K562 (cell line): ENCODE data around the gene C4BPB. TPM values are rescaled to one million over a fixed set of nuclear protein-coding genes. Genes with fewer than 3 reads are reported as not detected.

Source experiments
- ARHGAP35 ChIP-seq: fragments of 450-650 bp; IDR thresholded peaks from 2 replicates; pipeline ENCODE4 v1.6.1; 2018; ENCODE audit not compliant: partially characterized antibody
- BCLAF1 ChIP-seq, 2 experiments: fragments of 450-650 bp in 1 of 2; IDR thresholded peaks; 2 replicates each; pipeline ENCODE4 v1.6.1; 2011 to 2017; ENCODE audit warnings: low read depth in 2 of 2, antibody characterized with exemption in 1 of 2, borderline replicate concordance in 1 of 2, low read length in 1 of 2, mild to moderate bottlenecking in 1 of 2, mixed read lengths in 1 of 2; ENCODE audit not compliant: control insufficient read depth in 1 of 2
- CBX1 ChIP-seq: sonication (generic); IDR thresholded peaks from 2 replicates; pipeline ENCODE4 v1.6.1; 2016; ENCODE audit warnings: antibody characterized with exemption, low read depth, mild to moderate bottlenecking
- DLX4 ChIP-seq: fragments of 250-450 bp; sonication (Bioruptor Pico); IDR thresholded peaks from 2 replicates; pipeline ENCODE4 v1.6.1; 2021; ENCODE audit warnings: mild to moderate bottlenecking
- ESRRA ChIP-seq: fragments of 450-650 bp; IDR thresholded peaks from 2 replicates; pipeline ENCODE4 v1.6.1; 2014; ENCODE audit warnings: low read depth, mild to moderate bottlenecking, moderate library complexity, borderline replicate concordance
- GTF2B ChIP-seq: IDR thresholded peaks from 2 replicates; pipeline ENCODE4 v1.6.1; 2011; ENCODE audit not compliant: insufficient read length; ENCODE audit errors: extremely low read depth
- GTF2E2 ChIP-seq: fragments of 200-800 bp; sonication (Bioruptor generic); IDR thresholded peaks from 2 replicates; pipeline ENCODE4 v1.6.1; 2016; ENCODE audit warnings: missing genetic modification characterization, missing compliant biosample characterization
- HNRNPL ChIP-seq: fragments of 200-400 bp; formaldehyde crosslinking; IDR thresholded peaks from 2 replicates; pipeline ENCODE4 v1.6.1; 2017; ENCODE audit warnings: low read depth, mild to moderate bottlenecking, low read length
- JUN ChIP-seq, 2 experiments: sonication (generic) in 1 of 2; formaldehyde crosslinking in 1 of 2; IDR thresholded peaks; 2 replicates each; pipeline versions ENCODE4 v1.6.1 to v1.8.0; 2012 to 2022; ENCODE audit warnings: borderline replicate concordance in 2 of 2, mild to moderate bottlenecking in 2 of 2, improper control_type of control experiment in 1 of 2, low read depth in 1 of 2, low read length in 1 of 2, missing genetic modification reagents in 1 of 2
- MYC ChIP-seq, 2 experiments: fragments of 250-450 bp in 1 of 2; sonication (Bioruptor Pico) in 1 of 2; IDR thresholded peaks; 2 replicates each; pipeline versions ENCODE4 v1.5.1 to v1.6.1; 2012 to 2021; ENCODE audit warnings: low read depth in 2 of 2, borderline replicate concordance in 1 of 2, improper control_type of control experiment in 1 of 2, low read length in 1 of 2, mild to moderate bottlenecking in 1 of 2, moderate library complexity in 1 of 2
- NONO ChIP-seq, 2 experiments: fragments of 200-400 bp in 1 of 2; fragments of 450-650 bp in 1 of 2; formaldehyde crosslinking in 1 of 2; IDR thresholded peaks; 2 replicates each; pipeline ENCODE4 v1.6.1; 2017; ENCODE audit warnings: low read depth in 2 of 2, mild to moderate bottlenecking in 2 of 2, moderate library complexity in 2 of 2, low read length in 1 of 2
- PHF8 ChIP-seq: fragments of 200-600 bp; sonication (generic); IDR thresholded peaks from 2 replicates; pipeline ENCODE4 v1.6.1; 2012; ENCODE audit warnings: mixed run types, mild to moderate bottlenecking, inconsistent platforms, low read length, moderate library complexity, borderline replicate concordance
- PML ChIP-seq: IDR thresholded peaks from 2 replicates; pipeline ENCODE4 v1.6.1; 2012; ENCODE audit warnings: low read length, inconsistent platforms
- POLR2AphosphoS2 ChIP-seq: IDR thresholded peaks from 2 replicates; pipeline ENCODE4 v1.6.1; 2012; ENCODE audit warnings: low read length, improper control_type of control experiment
- XRCC5 ChIP-seq: fragments of 200-400 bp; formaldehyde crosslinking; IDR thresholded peaks from 2 replicates; pipeline ENCODE4 v1.6.1; 2017; ENCODE audit warnings: low read depth, mild to moderate bottlenecking, low read length
- YY1 ChIP-seq, 3 experiments: IDR thresholded peaks; 2 replicates each; pipeline ENCODE4 v1.6.1; 2011; ENCODE audit warnings: low read length in 2 of 3, mild to moderate bottlenecking in 2 of 3, moderate library complexity in 2 of 3, borderline replicate concordance in 1 of 3, control low read depth in 1 of 3, low read depth in 1 of 3; ENCODE audit not compliant: insufficient read depth in 3 of 3, insufficient replicate concordance in 2 of 3, control insufficient read depth in 1 of 3, insufficient read length in 1 of 3; ENCODE audit errors: extremely low read depth in 1 of 3
- ZBTB33 ChIP-seq: sonication (generic); formaldehyde crosslinking; IDR thresholded peaks from 2 replicates; pipeline ENCODE4 v1.8.1; 2023; ENCODE audit warnings: mild to moderate bottlenecking, missing genetic modification reagents
- ZSCAN32 ChIP-seq: fragments of 450-650 bp; formaldehyde crosslinking; IDR thresholded peaks from 2 replicates; pipeline ENCODE4 v1.4.0; 2020; ENCODE audit warnings: mild to moderate bottlenecking, moderate library complexity
- polyA plus RNA-seq, 8 experiments: library from polyadenylated mRNA; depleted of rRNA in 4 of 8; stranded (reverse) in 5 of 8; unstranded in 3 of 8; fragments of >200 nt; fragmentation: Nextera tagmentation in 2 of 8; fragmentation: Illumina TruSeq in 1 of 8; extraction: Ambion mirVana in 2 of 8; extraction: Trizol in 1 of 8; gene quantifications; 2 replicates each; pipeline versions ENCODE4 v1.2.1 to v1.2.3, GENCODE V29; 2011 to 2014; ENCODE audit warnings: inconsistent platforms in 1 of 8, missing spikeins in 1 of 8
- total RNA-seq, 7 experiments: library from RNA; depleted of rRNA in 6 of 7; stranded (reverse); fragments of >200 nt in 6 of 7; fragmentation: Illumina TruSeq in 2 of 7; extraction: Trizol in 2 of 7; gene quantifications; 2 replicates each; pipeline versions ENCODE4 v1.2.1 to v1.2.3, GENCODE V29; 2011 to 2021; ENCODE audit warnings: low replicate concordance in 1 of 7

The C4BPB gene
- total and polyA plus RNA-seq, 9 of the 15 experiments (the other 6 are each of a cell fraction or from before 2014, with no cell fraction given) = not detected

- TF ChIP-seq BCLAF1 (IDR thresholded peaks at IDR 0.05; ENCODE audit: borderline replicate concordance in 1 of 2, control insufficient read depth in 1 of 2, low read depth in 2 of 2, low read length in 1 of 2) = no peak
- peak; percentile 13; the same call in 1 of the 2 replicates for TF ChIP-seq XRCC5
- TF ChIP-seq ZSCAN32 (CRISPR knock-in tag) = 0 out of 2 replicates have a peak, but pooled peaks have one; percentile 24
- peak; percentile 90 for TF ChIP-seq PHF8
- TF ChIP-seq CBX1 = peak; percentile 81; the same call in 1 of the 2 replicates
- peak; percentile 76 for TF ChIP-seq PML
- no peak for TF ChIP-seq JUN (IDR thresholded peaks at IDR 0.05; ENCODE audit: borderline replicate concordance, low read depth, low read length)
- peak; percentile 44; the same call in 1 of the 2 replicates for TF ChIP-seq JUN (CRISPR knock-in tag; IDR thresholded peaks at IDR 0.05; ENCODE audit: borderline replicate concordance)
- 0 out of 2 replicates have a peak, but pooled peaks have one; percentile 62 for TF ChIP-seq POLR2AphosphoS2
- peak; percentile 52; the same call in 1 of the 2 replicates for TF ChIP-seq ESRRA
- TF ChIP-seq YY1 (IDR thresholded peaks at IDR 0.05; ENCODE audit: borderline replicate concordance in 1 of 3, control insufficient read depth in 1 of 3, extremely low read depth in 1 of 3, insufficient read depth in 3 of 3, insufficient read length in 1 of 3, insufficient replicate concordance in 2 of 3, low read depth in 1 of 3, low read length in 2 of 3) = peak; percentile 87 to 96 (median 96)
- peak; percentile 56; the same call in 1 of the 2 replicates for TF ChIP-seq ZBTB33 (CRISPR knock-in tag)
- TF ChIP-seq NONO (IDR thresholded peaks at IDR 0.05; ENCODE audit: low read depth in 2 of 2, low read length in 1 of 2) = peak in 1 of 2 experiments; percentile 50; a peak in 1 of 4 replicates
- TF ChIP-seq ARHGAP35 = peak; percentile 93
- 0 out of 2 replicates have a peak, but pooled peaks have one; percentile 10 for TF ChIP-seq HNRNPL
- peak; percentile 52 for TF ChIP-seq MYC (IDR thresholded peaks at IDR 0.05; ENCODE audit: low read depth, low read length)
- TF ChIP-seq MYC (CRISPR knock-in tag; IDR thresholded peaks at IDR 0.05; ENCODE audit: borderline replicate concordance, low read depth) = no peak
- peak; percentile 85 for TF ChIP-seq GTF2E2
- peak; percentile 36 for TF ChIP-seq GTF2B
- no peak for TF ChIP-seq DLX4 (CRISPR knock-in tag)
Measured at GRCh38 chr1:207050480-207051190, 38.0 kb upstream of the C4BPB start (continued).
